ENCODE results near the gene CDON.

DNA sequence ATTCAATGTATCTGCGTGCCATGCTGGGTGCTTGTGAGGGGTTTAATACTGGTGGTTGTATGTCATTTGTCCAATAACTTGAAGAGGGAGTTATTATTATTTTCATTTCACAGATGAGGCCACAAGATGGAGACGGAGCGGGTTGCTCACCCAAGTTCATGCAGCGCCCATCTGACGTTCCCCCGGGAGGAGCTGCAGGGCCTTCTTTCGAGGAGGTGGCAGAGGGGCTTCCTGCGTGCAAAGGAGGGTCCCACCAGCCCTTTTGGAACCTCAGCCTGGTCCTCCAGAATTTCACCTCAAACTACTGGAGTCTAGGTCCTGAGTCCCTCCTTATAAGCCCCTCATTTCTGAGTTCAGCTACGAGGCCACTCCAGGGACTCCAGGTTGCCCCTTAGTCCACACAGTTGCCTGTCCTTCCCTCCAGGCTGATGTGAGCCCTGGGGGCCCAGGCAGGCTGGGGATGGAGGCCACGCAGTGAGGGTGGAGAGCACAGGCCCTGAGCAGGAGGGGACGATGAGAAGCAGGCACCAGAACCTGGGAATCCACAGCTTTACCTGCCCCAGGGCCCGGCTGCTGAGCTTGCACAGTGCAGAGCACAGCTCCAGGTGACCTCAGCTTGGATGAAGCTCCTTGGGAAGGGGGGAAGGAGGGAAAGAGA, 119.8 kb downstream of the CDON start:
- no peak for TF ChIP-seq EP300 (IDR thresholded peaks at IDR 0.05)
- no peak for TF ChIP-seq CTCF (IDR thresholded peaks at IDR 0.05)
